GM04504 (cell line): ENCODE data around the gene VEZT.
A peak's percentile ranks its signal among the peaks of the same experiment; 100 is the strongest.
"Not testable (repeated sequence)": the region's sequence is repeated elsewhere in the genome, so short reads cannot be mapped to it uniquely, and the experiment has no call there.

ENCODE experiments used
- DNase-seq: peaks from one replicate; pipeline ENCODE4 v3.0.0-alpha.2; 2012; ENCODE audit warnings: low read depth

VEZT gene, protein sequence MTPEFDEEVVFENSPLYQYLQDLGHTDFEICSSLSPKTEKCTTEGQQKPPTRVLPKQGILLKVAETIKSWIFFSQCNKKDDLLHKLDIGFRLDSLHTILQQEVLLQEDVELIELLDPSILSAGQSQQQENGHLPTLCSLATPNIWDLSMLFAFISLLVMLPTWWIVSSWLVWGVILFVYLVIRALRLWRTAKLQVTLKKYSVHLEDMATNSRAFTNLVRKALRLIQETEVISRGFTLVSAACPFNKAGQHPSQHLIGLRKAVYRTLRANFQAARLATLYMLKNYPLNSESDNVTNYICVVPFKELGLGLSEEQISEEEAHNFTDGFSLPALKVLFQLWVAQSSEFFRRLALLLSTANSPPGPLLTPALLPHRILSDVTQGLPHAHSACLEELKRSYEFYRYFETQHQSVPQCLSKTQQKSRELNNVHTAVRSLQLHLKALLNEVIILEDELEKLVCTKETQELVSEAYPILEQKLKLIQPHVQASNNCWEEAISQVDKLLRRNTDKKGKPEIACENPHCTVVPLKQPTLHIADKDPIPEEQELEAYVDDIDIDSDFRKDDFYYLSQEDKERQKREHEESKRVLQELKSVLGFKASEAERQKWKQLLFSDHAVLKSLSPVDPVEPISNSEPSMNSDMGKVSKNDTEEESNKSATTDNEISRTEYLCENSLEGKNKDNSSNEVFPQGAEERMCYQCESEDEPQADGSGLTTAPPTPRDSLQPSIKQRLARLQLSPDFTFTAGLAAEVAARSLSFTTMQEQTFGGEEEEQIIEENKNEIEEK

DNA sequence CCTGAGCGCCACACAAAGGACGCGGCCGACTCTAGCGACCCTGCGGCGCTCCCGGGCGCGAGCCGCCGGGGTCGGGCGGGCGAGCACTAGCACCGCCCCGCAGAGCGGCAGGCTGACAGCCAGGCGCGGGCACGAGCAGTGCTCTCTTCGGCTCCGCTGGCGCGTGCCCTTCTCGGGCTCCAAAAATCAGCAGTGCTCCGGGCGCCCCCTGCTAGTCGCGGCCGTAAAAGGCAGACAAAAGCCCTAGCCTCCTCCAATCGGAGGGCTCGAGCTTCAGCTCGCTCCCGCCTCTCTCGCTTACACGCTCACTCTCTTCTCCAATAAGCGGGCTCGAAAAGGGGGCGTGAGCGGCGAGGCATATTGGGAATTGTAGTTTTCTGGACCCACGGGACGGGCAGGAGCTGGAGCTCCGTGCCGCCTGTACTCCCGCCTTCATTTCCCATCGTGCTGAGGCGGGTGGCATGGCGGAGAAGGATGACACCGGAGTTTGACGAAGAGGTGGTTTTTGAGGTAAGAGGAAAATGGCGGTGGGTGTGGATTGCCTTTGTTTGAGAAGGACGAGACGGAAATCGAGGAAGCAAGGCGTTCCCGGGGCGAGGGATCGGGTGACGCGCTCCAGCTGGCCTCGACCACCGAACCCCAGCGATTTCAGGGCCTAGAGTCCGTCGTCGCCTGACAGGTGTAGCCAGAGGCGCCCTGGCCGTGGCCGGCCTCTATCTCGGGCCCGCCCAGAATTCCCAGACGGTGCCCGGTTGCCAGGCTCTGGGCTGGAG, at the start of gene VEZT, which contains the start of gene FGD6:
TSS of gene VEZT (plus strand) at position 431 of the 773 bp plus-strand sequence. CDS start at position 475, 44 bp downstream.
TSS of gene FGD6 (minus strand) at position 91 of the 773 bp plus-strand sequence. CDS start 227 bp downstream, outside the sequence.
- peak; percentile 99 for DNase-seq

DNA sequence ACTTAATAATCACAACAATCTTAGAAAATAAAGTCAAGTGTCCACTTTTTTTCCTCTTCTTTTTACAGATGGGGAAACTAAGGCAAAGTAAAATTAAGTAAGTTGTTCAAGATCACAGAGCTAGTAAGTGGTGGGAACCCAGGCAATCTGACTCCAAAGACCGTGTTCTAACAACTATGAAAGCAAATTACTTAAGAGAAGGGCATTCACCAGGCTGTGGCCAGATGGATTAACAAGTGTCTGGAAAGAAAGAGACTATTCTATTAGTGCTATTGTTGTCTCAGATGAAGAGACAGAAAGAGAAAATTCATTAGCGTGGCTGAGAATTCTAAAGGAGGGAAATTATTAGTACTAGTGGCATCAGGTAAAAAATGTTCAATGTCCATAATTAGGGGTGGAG, 48.9 kb upstream of the VEZT start:
- DNase-seq: no peak

DNA sequence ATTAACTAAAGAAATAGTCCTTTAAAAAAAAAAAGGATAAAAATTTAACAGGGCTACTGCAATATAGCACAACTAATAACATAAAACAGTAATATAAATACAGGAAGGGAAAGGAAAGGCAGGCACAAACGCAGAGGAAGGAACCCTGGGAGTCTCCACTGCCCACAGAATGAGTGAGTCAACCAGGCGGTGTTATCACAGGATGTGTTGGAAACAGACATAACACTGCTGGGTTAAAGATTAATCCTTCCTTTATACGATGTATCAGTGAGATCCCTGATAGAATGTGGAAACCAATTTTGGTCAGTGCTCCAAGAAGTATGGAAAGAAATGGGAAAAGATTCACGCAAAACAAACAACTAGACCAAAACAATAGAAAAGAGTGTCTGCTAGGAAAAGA, 48.2 kb upstream of the VEZT start:
- peak; percentile 9 for DNase-seq

DNA sequence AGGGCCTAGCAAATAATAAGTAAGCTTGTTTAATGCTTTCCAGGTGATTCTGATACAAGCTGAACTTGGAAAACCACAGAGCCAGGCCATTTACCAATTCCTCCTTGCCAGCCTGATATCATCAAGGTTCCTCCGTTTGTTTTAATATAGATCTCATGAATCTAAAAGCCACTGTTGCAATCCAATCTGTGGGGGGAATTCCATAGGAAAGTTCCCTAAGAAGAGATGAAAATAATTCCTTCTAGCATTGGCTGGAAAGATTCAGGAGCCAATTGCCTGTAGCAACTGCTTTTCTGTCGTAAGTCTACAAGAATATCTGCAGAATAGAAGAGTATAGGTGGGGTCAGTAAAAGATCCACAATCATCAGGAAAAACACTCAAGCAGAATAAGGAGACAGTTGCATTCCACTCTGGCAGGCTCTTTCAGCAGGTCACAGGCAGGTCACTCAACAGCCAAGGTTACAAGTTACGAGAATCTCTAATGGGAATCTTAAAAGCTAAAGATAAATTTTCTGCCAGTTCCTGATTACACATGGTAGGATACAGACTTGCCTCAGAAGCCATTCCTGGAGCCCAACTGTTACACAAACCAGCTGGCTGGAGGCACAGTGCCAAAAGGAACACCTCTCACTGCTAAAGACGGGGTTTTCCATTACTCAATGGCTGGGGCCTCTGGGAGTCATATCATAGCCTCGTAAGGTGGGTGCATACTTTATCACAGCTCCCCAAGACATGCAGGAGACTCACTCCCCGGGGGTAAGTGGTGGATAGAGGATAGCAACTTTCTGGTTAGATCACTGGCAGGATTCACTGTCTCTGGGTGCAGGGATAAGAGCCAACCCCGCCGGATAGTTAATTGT, 44.0 kb upstream of the VEZT start:
- peak; percentile 20 for DNase-seq

DNA sequence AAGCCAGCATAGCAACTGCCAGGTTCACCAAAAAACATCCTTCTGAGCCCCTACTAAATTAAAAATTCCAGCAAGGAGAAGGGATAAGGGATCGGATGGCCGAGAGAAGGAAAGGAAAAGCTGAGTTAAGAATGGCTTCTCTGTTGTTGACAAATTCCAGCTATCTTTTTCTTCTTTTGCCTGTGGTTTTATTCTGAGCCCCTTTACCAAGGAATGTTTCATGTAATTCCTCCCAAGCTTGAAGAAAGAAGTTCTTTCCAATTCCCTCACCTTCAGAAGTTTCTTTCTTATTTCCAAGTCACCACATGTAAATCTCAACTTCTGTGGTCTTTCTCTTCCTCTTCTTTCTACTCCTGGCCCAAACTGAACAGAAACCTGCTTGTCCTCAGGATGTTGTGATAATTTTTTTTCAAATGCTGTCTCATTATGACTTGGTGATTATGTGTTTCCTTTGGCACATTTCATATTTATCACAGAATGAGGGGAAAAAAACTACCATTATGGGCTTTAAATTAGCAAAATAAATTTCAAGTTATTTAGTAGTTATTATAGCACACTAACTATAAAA, 40.3 kb upstream of the VEZT start:
- no peak for DNase-seq

DNA sequence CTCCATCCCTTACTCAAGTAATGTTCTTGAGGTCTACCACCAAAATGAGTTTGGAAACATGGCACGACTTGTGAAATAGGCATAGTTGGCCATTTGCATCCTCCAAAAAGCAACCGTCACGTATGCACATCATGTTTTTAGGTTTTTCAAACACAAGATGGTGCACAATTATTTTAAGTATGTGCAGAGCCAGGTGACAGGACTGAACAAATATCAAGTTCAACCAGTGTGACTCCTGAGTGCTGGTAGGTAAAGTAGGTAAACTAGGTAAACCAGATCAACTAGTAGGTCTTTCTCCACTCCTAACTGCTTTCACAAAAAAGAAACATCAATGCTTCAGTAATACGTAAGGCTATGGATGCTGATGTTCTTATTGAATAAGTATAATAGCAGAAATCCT, 39.5 kb upstream of the VEZT start:
- DNase-seq: no peak

DNA sequence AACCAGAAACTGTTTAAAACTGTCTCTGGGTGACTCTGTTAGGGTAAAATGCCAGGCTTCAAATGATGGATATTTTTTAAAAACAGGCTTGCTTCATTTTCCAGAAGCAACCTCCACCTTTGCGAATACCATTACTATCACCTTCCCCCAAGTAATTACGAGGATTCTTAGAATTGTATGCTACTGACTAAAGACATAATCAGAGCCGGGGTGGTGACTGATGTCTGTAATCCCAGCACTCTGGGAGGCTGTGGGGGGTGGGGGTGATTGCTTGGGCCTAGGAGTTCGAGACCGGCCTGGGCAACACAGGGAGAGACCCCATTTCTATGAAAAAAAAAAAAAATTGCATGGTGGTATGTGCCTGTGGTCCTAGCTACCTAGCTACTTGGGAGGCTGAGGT, 38.6 kb upstream of the VEZT start:
- no peak for DNase-seq

DNA sequence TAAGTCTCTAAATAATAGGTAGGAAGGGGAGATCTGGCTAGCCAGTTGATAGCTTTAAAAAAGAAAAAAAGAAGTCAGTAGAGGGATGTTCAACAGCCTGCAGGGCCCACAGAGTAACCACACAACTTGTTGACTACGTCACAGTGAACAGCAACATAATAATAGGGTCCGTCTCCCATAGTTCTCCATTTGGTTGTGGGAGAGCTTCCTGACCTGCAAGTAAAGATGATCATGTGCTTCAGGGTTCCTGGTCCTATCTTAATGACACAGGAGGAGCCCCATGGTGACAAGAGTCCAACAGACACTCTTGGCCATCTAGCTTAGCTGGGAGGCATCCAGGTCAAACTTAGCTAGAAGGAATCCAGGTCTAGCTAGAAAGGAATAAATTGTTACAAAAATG, 36.5 kb upstream of the VEZT start:
- no peak for DNase-seq

DNA sequence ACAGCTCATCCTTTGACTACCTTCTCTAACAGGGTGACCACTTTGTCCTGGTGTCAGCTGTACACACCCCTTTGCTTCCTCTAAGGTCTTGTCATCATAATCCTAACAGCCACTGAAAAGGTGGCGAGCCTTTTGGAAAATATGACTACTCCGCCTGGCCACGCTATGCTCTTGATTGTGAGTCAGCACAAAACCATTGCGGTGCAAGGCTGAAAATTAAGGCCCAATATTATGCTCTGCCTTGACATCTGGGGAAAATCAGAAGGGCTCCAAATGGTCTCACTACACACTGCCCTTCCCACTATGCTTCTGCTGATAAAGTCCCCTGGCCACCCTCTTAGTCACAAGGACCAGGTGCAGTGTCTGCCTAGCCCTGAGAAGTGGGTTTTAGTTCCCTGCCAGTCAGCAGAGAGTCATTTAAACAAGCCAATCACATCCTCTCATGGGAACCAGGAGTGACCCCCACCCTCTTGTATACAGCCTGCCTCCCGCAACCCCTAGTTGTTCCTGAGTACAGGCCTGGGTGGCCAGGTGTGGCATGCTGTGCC, 34.7 kb upstream of the VEZT start:
- no peak for DNase-seq

DNA sequence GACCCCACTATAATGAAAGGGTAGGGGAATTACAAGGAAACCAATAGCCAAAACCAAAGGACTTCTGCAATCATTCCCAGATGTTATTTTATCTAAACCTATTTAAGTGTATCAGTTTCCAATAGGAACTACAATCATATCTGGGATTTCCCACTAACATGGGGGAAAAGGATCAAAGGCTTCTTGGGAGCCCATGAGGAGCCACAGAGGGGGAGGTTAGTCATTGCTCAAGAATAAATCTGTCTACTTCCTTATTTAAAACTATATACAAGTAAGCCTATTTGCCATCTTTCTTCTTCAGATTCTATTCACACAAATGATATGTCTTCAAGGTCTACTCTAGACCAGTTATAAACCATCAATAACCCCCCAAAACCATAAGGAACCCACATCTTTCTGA, 33.5 kb upstream of the VEZT start:
- no peak for DNase-seq

DNA sequence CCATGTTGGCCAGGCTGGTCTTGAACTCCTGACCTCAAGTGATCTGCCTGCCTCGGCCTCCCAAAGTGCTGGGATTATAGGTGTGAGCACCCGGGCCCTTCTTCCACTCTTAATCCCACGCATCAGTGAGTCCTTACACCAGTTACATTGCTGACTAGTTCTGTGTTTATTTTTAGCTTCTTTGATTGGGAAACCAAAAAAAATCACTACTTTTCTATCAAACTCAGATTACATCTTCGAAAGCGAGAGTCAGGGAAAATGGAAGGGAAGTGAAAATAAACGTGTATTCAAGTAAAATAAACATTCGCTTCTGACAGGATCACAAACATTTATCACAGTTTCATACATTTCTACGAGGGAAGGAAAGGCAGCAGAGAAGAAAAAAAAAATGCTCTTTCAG, 32.5 kb upstream of the VEZT start:
- DNase-seq: no peak

DNA sequence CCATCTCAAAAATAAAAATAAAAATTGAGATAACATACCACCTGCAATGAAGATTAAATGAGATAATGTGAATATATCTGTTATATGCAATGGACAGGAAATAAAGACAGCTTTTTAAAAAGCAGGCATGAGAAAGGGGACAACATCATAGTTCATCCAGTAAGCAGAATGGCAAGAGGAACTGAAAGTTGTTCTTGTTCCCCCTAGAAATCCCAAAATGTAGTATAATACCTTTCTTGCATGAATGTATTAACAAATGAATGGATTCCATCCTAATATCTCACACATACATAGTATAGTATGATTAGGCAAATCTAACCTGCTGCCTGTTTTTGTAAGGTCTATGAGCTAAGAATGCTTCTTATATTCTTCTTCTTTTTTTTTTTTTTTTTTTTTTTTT, 31.8 kb upstream of the VEZT start:
- no peak for DNase-seq

DNA sequence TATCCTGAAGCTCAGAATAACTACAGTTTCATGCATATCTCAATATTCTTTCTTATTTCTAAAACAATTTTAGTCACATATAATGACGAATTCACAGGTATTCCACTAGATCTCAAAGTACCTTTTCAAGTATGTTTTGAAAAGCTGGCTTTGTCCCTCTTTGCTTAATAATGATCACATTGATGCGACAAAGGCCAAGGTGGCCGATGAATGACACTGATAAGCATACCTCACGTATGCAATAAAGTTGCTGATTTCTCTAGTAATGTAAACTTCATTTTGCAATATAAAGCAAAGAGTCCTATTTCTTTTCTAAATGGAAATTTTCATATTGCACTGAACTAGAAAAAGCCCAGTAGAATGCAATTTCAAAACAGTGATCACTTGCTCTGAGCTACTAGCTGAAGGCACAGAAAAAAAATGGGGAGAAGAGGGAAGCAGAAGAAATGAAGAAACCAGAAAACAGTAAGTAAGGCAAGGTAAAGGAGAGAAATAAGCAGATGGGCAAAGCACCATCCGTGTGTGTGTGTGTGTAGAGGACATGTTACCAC, 29.7 kb upstream of the VEZT start:
- DNase-seq: no peak

DNA sequence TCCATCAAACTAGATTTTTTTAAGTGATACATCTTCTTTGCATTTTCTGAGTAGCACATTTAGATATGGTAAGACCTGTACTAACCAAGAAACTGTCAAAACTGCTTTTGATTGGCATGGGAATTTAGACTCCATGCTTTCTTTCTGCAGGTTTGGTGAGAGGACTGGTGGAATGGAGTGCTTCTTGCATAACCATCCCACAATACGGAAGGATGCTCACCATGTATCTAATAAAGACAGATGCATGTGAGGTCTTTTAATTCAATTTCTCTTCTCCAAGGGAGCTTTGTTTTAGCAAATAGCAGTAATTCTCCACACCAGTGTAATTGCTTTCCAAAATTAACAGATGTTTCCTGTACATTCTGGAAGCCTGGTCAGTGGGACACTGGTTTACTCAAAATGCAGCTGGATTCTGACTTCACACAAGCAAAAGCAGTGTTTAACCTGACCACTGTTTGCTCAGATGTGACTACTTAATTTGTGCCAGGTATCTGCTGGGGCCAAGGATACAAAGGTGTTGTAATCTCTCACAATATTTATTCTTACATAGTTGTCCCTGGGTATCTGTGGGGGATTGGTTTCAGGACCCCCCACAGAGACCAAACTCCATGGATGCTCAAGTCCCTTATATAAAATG, 26.4 kb upstream of the VEZT start:
- no peak for DNase-seq

DNA sequence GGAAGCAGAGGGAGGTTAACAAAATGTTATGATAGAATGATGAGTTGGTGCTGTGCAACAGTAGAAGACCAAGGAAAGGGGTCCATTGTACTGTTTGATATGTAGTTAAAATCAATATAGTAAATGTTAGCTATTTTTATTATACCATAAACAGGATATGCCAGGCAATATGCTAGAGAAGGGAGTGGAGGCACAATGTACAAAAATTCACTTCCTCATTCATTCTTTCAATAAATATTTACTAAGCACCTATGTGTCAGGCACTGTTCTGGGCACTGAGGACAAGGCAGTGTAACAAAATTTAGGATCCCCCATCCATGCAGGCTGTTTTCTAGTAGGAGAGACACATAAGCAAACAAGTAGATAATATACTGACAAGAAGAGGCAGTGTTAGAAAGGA, 25.3 kb upstream of the VEZT start:
- no peak for DNase-seq

DNA sequence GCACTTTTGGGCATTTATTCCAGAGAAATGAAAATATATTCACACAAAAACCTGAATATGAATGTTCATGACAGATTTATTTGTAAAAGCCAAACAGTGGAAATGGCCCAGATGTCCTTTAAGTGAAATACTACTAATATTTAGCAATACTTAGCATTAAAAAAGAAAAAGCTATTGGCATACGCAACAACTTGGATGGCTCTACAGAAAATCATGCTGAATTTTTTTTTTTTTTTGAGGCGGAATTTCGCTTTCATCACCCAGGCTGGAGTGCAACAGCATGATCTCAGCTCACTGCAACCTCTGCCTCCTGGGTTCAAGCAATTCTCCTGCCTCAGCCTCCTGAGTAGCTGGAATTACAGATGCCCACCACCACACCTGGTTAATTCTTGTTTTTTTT, 24.5 kb upstream of the VEZT start:
- no peak for DNase-seq

DNA sequence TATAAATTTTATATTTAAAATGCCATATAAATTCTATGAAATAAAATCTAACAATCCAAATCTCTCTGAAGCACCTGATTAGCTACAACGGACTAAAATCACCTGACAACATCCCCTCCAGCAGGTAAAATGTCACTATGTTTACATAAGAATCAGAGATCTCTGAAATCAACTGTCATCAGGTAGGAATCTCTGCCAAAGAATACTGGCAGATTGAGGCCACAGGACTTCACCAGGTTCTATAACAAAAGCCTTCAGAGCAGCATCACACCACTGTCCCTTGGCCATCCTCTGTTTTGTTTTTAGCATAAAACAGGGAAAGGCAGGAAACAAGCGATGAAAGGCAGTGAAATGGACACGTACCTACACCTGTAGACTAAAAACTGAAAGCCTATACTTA, 22.5 kb upstream of the VEZT start:
- DNase-seq: no peak

DNA sequence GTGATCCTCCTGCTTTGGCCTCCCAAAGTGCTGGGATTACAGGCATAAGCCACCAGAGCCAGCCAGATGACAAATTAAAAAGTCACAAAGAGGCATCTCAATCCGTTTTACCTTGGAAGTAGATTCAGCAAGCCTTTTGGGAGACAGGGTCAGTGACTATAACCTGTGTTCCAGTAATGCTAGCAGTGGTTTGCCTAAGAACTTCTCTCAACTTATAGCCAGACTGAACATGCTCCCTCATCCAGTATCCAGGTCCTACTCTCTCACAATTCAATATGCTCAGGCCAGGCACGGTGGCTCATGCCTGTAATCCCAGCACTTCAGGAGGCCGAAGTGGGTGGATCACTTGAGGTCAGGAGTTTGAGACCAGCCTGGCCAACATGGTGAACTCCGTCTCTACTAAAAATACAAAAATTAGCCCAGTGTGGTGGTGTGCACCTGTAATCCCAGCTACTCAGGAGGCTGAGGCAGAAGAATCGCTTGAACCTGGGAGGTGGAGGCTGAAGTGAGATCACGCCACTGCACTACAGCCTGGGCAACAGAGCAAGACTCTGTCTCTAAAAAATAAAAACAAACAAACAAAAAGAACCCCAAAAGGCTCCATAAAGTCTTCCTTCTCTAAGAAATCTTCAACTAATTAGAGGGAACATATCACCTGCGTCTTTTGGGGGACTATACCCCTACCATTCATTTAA, 20.6 kb upstream of the VEZT start:
- DNase-seq: not testable (repeated sequence)

DNA sequence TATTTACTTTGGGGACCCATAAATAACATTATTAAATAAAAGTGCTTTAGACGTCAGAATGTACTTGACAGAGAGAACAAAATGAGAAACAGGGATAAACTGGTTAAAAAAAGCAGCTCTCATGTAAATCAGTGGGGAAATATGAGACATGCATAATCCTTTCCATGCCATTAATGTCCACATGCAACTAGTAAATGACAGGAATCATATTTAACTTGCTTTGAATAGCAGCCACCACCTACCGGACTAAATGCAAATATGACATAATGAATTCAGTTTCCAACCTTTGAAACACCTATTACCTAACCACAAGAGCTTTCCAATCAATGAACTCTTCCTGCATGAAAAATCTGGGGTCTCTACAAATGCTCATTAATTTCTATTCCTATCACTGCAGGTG, 20.0 kb upstream of the VEZT start:
- no peak for DNase-seq

DNA sequence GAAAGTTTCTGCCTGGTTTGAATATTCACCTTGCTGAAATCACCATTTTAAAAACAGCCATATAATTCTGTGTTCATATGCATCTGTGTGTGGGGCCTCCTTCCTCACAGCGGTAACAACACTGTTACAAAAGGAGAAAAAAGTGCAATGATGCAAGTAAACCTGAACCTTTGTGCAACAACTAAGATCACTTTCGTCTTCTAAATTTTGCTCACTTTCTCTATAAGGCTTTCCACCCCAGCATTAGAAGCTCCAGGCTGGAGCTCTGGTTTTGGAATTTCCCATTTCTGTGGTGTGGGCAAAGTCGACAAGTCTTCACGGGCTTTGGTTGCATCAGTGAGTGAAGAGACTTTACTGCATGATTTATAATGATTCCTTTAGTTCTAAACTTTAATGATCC, 18.7 kb upstream of the VEZT start:
- no peak for DNase-seq
